GM12878 (cell line): ENCODE data around the gene BLCAP. TPM values are rescaled to one million over a fixed set of nuclear protein-coding genes. Genes with fewer than 3 reads are reported as not detected.

ENCODE experiments used
- ATAC-seq: fragments of 200-7000 bp; cut with Tn5 transposase; 3 replicates; pipeline ENCODE4 v1.9.1; 2020; ENCODE audit warnings: mild to moderate bottlenecking, moderate library complexity
- BruUV-seq: library from RNA; stranded (reverse); fragments of 400-500 nt; replicated peaks from 2 replicates; lab custom pipeline; 2021; lab: Mats Ljungman, UMichigan
- CTCF ChIA-PET: fragments of 300-600 bp; sonication (Branson Sonifier 250); formaldehyde crosslinking; extraction: SDS; loops from one replicate; lab custom pipeline; 2021; ENCODE audit warnings: inconsistent platforms; lab: Yijun Ruan, JAX
- POLR2A ChIA-PET: fragments of 350-600 bp; formaldehyde crosslinking; extraction: SDS; loops from one replicate; lab custom pipeline; 2021; ENCODE audit warnings: inconsistent platforms; lab: Charles Lee
- RAD21 ChIA-PET: fragments of 300-600 bp; sonication (Branson Sonifier 250); formaldehyde crosslinking; loops from one replicate; lab custom pipeline; 2023; ENCODE audit warnings: antibody characterized with exemption; ENCODE audit not compliant: unreplicated experiment; lab: Charles Lee
- SMC1A ChIA-PET: fragments of 300-600 bp; sonication (Branson Sonifier 250); formaldehyde crosslinking; loops from one replicate; lab custom pipeline; 2023; ENCODE audit not compliant: unreplicated experiment, uncharacterized antibody; lab: Charles Lee
- DNase-seq: peaks from one replicate; pipeline ENCODE4 v3.0.0-alpha.2; 2011; ENCODE audit warnings: low read depth, low spot score
- FAIRE-seq: peaks from 3 replicates; lab custom pipeline; 2011; peaks lifted over from hg19 to GRCh38; lab: Jason Lieb, UNC
- H2AFZ ChIP-seq: 2 replicates; pipeline ENCODE4 v1.6.0; 2011; ENCODE audit warnings: low read depth, low read length, control low read depth; ENCODE audit not compliant: control insufficient read depth
- H3K27ac ChIP-seq: 2 replicates; pipeline ENCODE4 v1.5.1; 2011; ENCODE audit warnings: control low read depth; ENCODE audit not compliant: control insufficient read depth, insufficient read depth
- H3K27me3 ChIP-seq, 2 experiments: replicated peaks in 1 of 2; 2 replicates each; pipeline versions ENCODE4 v1.6.0 to v1.6.1; 2011; ENCODE audit warnings: low read length in 1 of 2; ENCODE audit not compliant: control insufficient read depth in 2 of 2, insufficient read depth in 2 of 2
- H3K36me3 ChIP-seq, 2 experiments: 2 replicates each; pipeline ENCODE4 v1.5.1; 2011; ENCODE audit warnings: low read length in 1 of 2; ENCODE audit not compliant: control insufficient read depth in 2 of 2, insufficient read depth in 2 of 2
- H3K4me1 ChIP-seq: 2 replicates; pipeline ENCODE4 v1.6.1; 2011; ENCODE audit warnings: mild to moderate bottlenecking, low read length, moderate library complexity, mixed read lengths; ENCODE audit not compliant: control insufficient read depth, insufficient read depth
- H3K4me2 ChIP-seq: 2 replicates; pipeline ENCODE4 v1.6.0; 2011; ENCODE audit warnings: control low read depth; ENCODE audit not compliant: control insufficient read depth, insufficient read depth
- H3K4me3 ChIP-seq: fragments of 200-600 bp; sonication (generic); 2 replicates; pipeline ENCODE4 v1.5.1; 2016
- H3K79me2 ChIP-seq: 2 replicates; pipeline ENCODE4 v1.6.0; 2011; ENCODE audit warnings: low read length; ENCODE audit not compliant: control insufficient read depth, insufficient read depth
- H3K9ac ChIP-seq: 2 replicates; pipeline ENCODE4 v1.8.0; 2011; ENCODE audit warnings: low read length, control low read depth, mixed read lengths; ENCODE audit not compliant: control insufficient read depth, insufficient read depth
- H3K9me3 ChIP-seq: replicated peaks from 3 replicates; pipeline ENCODE4 v1.5.1; 2011; ENCODE audit warnings: mild to moderate bottlenecking, low read length; ENCODE audit not compliant: control insufficient read depth, insufficient read depth
- H4K20me1 ChIP-seq: 2 replicates; pipeline ENCODE4 v1.6.0; 2011; ENCODE audit not compliant: control insufficient read depth, insufficient read depth
- BHLHE40 ChIP-seq, 2 experiments: fragments of 450-650 bp in 1 of 2; IDR thresholded peaks; 2 replicates each; pipeline ENCODE4 v1.6.1; 2011 to 2017; ENCODE audit warnings: low read depth in 2 of 2, borderline replicate concordance in 1 of 2, improper control_type of control experiment in 1 of 2, low read length in 1 of 2, mild to moderate bottlenecking in 1 of 2
- BRCA1 ChIP-seq: IDR thresholded peaks from 2 replicates; pipeline ENCODE4 v1.6.1; 2011; ENCODE audit warnings: low read depth, low read length, improper control_type of control experiment
- CBX3 ChIP-seq: fragments of 200-600 bp; sonication (generic); IDR thresholded peaks from 2 replicates; pipeline ENCODE4 v1.6.1; 2016; ENCODE audit warnings: low read depth, borderline replicate concordance
- FOXK2 ChIP-seq: fragments of 450-650 bp; IDR thresholded peaks from 2 replicates; pipeline ENCODE4 v1.6.1; 2017; ENCODE audit warnings: mild to moderate bottlenecking, moderate library complexity
- GATAD2B ChIP-seq: fragments of 450-650 bp; conservative IDR thresholded peaks from 2 replicates; pipeline ENCODE4 v1.6.1; 2017; ENCODE audit warnings: low read depth, mild to moderate bottlenecking, moderate library complexity
- HDGF ChIP-seq: fragments of 450-650 bp; IDR thresholded peaks from 2 replicates; pipeline ENCODE4 v1.6.1; 2016; ENCODE audit warnings: antibody characterized with exemption
- HSF1 ChIP-seq: fragments of 150-350 bp; IDR thresholded peaks from 2 replicates; pipeline ENCODE4 v1.6.1; 2014; ENCODE audit warnings: mild to moderate bottlenecking, low read depth, low read length
- IKZF1 ChIP-seq: fragments of 450-650 bp; conservative IDR thresholded peaks from 2 replicates; pipeline ENCODE4 v1.6.1; 2017; ENCODE audit warnings: antibody characterized with exemption, mild to moderate bottlenecking
- LARP7 ChIP-seq: fragments of 450-650 bp; IDR thresholded peaks from 2 replicates; pipeline ENCODE4 v1.6.1; 2017; ENCODE audit warnings: mild to moderate bottlenecking
- MYB ChIP-seq: fragments of 150-350 bp; IDR thresholded peaks from 2 replicates; pipeline ENCODE4 v1.6.1; 2014; ENCODE audit warnings: mild to moderate bottlenecking, low read depth, low read length, borderline replicate concordance
- NR2C2 ChIP-seq: IDR thresholded peaks from 2 replicates; pipeline ENCODE4 v1.6.1; 2011; ENCODE audit warnings: borderline replicate concordance, low read depth; ENCODE audit not compliant: control insufficient read depth, insufficient read length
- PKNOX1 ChIP-seq: fragments of 450-650 bp; IDR thresholded peaks from 2 replicates; pipeline ENCODE4 v1.6.1; 2016; ENCODE audit warnings: mild to moderate bottlenecking
- POLR2AphosphoS2 ChIP-seq: IDR thresholded peaks from 2 replicates; pipeline ENCODE4 v1.6.1; 2011; ENCODE audit warnings: low read depth, mild to moderate bottlenecking, low read length, improper control_type of control experiment, moderate library complexity
- RFX5 ChIP-seq: IDR thresholded peaks from 2 replicates; pipeline ENCODE4 v1.6.1; 2011; ENCODE audit warnings: low read depth, low read length, improper control_type of control experiment
- SKIL ChIP-seq: fragments of 450-650 bp; IDR thresholded peaks from 2 replicates; pipeline ENCODE4 v1.6.1; 2017; ENCODE audit warnings: mild to moderate bottlenecking, low read depth, inconsistent platforms; ENCODE audit not compliant: poor library complexity, severe bottlenecking
- SREBF1 ChIP-seq: IDR thresholded peaks from 2 replicates; pipeline ENCODE4 v1.6.1; 2012; ENCODE audit warnings: mild to moderate bottlenecking, low read length
- SRF ChIP-seq, 2 experiments: IDR thresholded peaks; 2 replicates each; pipeline ENCODE4 v1.6.1; 2011; ENCODE audit warnings: low read depth in 2 of 2, low read length in 2 of 2, mild to moderate bottlenecking in 1 of 2, moderate library complexity in 1 of 2
- WRNIP1 ChIP-seq: IDR thresholded peaks from 2 replicates; pipeline ENCODE4 v1.6.1; 2011; ENCODE audit warnings: low read depth, low read length, improper control_type of control experiment, borderline replicate concordance
- ZNF384 ChIP-seq: IDR thresholded peaks from 2 replicates; pipeline ENCODE4 v1.6.1; 2012; ENCODE audit warnings: low read depth, mild to moderate bottlenecking, low read length, improper control_type of control experiment, borderline replicate concordance
- WGBS: methylation state at CpG from one replicate; pipeline ENCODE4 v1.1.6; 2016; ENCODE audit warnings: low lambda C conversion rate; ENCODE audit not compliant: insufficient replicate concordance, insufficient coverage; ENCODE audit errors: missing lambda C conversion rate; 5-methylcytosine and 5-hydroxymethylcytosine counted together
- in situ Hi-C: fragments of 300-500 bp; cut with MboI; formaldehyde crosslinking; loops from 9 replicates; pipeline ENCODE4 v1.14.3; 2018; ENCODE audit warnings: mixed read lengths
- intact Hi-C: fragments of 100-400 bp; cut with micrococcal nuclease; formaldehyde crosslinking; loops from one replicate; pipeline ENCODE4 v1.14.2; 2022; ENCODE audit not compliant: unreplicated experiment
- polyA plus RNA-seq, 11 experiments: library from polyadenylated mRNA; depleted of rRNA in 4 of 11; unstranded in 6 of 11; stranded (reverse) in 5 of 11; fragments of >200 nt; fragmentation: Nextera tagmentation in 4 of 11; fragmentation: Illumina TruSeq in 1 of 11; extraction: Ambion mirVana in 4 of 11; extraction: Trizol in 1 of 11; gene quantifications; 1 replicate in 1 of 11; 2 replicates in 10 of 11; pipeline versions ENCODE4 v1.2.1 to v1.2.3, GENCODE V29; 2011 to 2016; ENCODE audit warnings: inconsistent platforms in 2 of 11, missing spikeins in 2 of 11, low read depth in 1 of 11
- total RNA-seq, 4 experiments: library from RNA; depleted of rRNA in 3 of 4; stranded (reverse); fragments of >200 nt in 3 of 4; fragmentation: Illumina TruSeq in 1 of 4; extraction: Trizol in 1 of 4; gene quantifications; 2 replicates each; pipeline versions ENCODE4 v1.2.1 to v1.2.3, GENCODE V29; 2013 to 2021

BLCAP gene
- total and polyA plus RNA-seq, 10 of the 15 experiments (the other 5 are each of a cell fraction or from before 2014, with no cell fraction given), result 24.6 to 62.3 (median 47.3) TPM

GRCh38 chr20:37566590-37567330 is 39.1 kb upstream of the BLCAP start:
- POLR2A ChIA-PET, result no interaction called here
- Histone ChIP-seq H4K20me1 (no peaks in the 10 kb centered on the region), H2AFZ (no peak overlapping the region), H3K9me3 (no peaks in the 10 kb centered on the region), H3K4me1 (no peaks in the 10 kb centered on the region), H3K79me2 (no peaks in the 10 kb centered on the region), H3K36me3 (no peaks in the 10 kb centered on the region), H3K4me3 (no peak overlapping the region), H3K4me2 (no peak overlapping the region), H3K9ac (no peak overlapping the region), H3K27ac (no peak overlapping the region), H3K27me3 (peaks cover 2 to 12% of the 10 kb centered on the region in 2 experiments)
- no TSS peak for BruUV-seq
- ATAC-seq (no peak), FAIRE-seq (no peak), DNase-seq (no peak)
- intact Hi-C loops (loop anchor here (10.0 kb wide), 1 partner anchor 188 kb away; no protein-coding TSS in a partner anchor), in situ Hi-C loops (loop anchor here (5.0 to 10.0 kb wide), 2 partner anchors 426 to 658 kb away; no protein-coding TSS in a partner anchor)
- RAD21 ChIA-PET, result interaction anchor here (0.6 to 0.7 kb wide), 2 partner anchors 425 to 426 kb away, joined by 3 to 4 read pairs; no protein-coding TSS in a partner anchor
- TF ChIP-seq RFX5, result no peak
- no peak for TF ChIP-seq SREBF1
- TF ChIP-seq BRCA1, result no peak
- TF ChIP-seq SKIL, result no peak
- TF ChIP-seq FOXK2, result no peak
- no peak for TF ChIP-seq BHLHE40 (IDR thresholded peaks at IDR 0.05; ENCODE audit: borderline replicate concordance in 1 of 2, low read depth in 2 of 2, low read length in 1 of 2)
- TF ChIP-seq MYB, result no peak
- no peak for TF ChIP-seq PKNOX1
- TF ChIP-seq HSF1, result no peak
- TF ChIP-seq IKZF1, result no peak
- TF ChIP-seq ZNF384, result no peak
- TF ChIP-seq NR2C2, result no peak
- TF ChIP-seq WRNIP1, result no peak
- no peak for TF ChIP-seq LARP7
- no peak for TF ChIP-seq CBX3
- TF ChIP-seq GATAD2B, result no peak
- no peak for TF ChIP-seq HDGF
- no peak for TF ChIP-seq SRF (IDR thresholded peaks at IDR 0.05; ENCODE audit: low read depth in 2 of 2, low read length in 2 of 2)
- TF ChIP-seq POLR2AphosphoS2, result no peak
- CTCF ChIA-PET, result interaction anchor here (0.8 to 4.3 kb wide), 6 partner anchors 8 to 660 kb away, joined by 3 to 26 read pairs (median 3); no protein-coding TSS in a partner anchor
- SMC1A ChIA-PET, result interaction anchor here (0.7 to 2.9 kb wide), 3 partner anchors 9 to 425 kb away, joined by 3 to 9 read pairs (median 3); no protein-coding TSS in a partner anchor
- 19% methylated on average over 5 of the region's 5 CpGs for WGBS
